Neuronal stem cell (in vitro differentiated cells): ENCODE data around the gene RBM6.

Experiments
- DNase-seq: peaks from one replicate; pipeline ENCODE4 v3.0.0-alpha.2; 2013; ENCODE audit warnings: low spot score
- H2AFZ ChIP-seq: one replicate; pipeline ENCODE4 v1.6.1; 2013; ENCODE audit warnings: mild to moderate bottlenecking, low read length, inconsistent platforms
- H2AK5ac ChIP-seq: 2 replicates; pipeline ENCODE4 v1.6.1; 2013; ENCODE audit warnings: low read depth, mild to moderate bottlenecking, inconsistent platforms, low read length, moderate library complexity, mixed read lengths
- H2BK120ac ChIP-seq: 2 replicates; pipeline ENCODE4 v1.6.1; 2013; ENCODE audit warnings: low read depth, mild to moderate bottlenecking, inconsistent platforms, low read length, moderate library complexity, mixed read lengths
- H2BK12ac ChIP-seq: one replicate; pipeline ENCODE4 v1.6.1; 2013; ENCODE audit warnings: low read length, inconsistent platforms
- H2BK15ac ChIP-seq: 2 replicates; pipeline ENCODE4 v1.6.1; 2013; ENCODE audit warnings: mild to moderate bottlenecking, low read length, inconsistent platforms, mixed read lengths
- H2BK5ac ChIP-seq: one replicate; pipeline ENCODE4 v1.6.1; 2013; ENCODE audit warnings: inconsistent platforms, mild to moderate bottlenecking, low read length, moderate library complexity
- H3K14ac ChIP-seq: one replicate; pipeline ENCODE4 v1.6.1; 2013; ENCODE audit warnings: low read length, inconsistent platforms
- H3K18ac ChIP-seq: 2 replicates; pipeline ENCODE4 v1.6.1; 2013; ENCODE audit warnings: low read length, inconsistent platforms
- H3K23ac ChIP-seq: 2 replicates; pipeline ENCODE4 v1.6.1; 2013; ENCODE audit warnings: low read depth, mild to moderate bottlenecking, mixed read lengths, low read length, inconsistent platforms; ENCODE audit not compliant: poor library complexity
- H3K27ac ChIP-seq: replicated peaks from 3 replicates; pipeline ENCODE4 v1.5.1; 2013; ENCODE audit warnings: low read length, inconsistent platforms
- H3K27me3 ChIP-seq, 3 experiments: 2 replicates each; pipeline ENCODE4 v1.6.1; 2013; ENCODE audit warnings: low read length in 3 of 3, mild to moderate bottlenecking in 2 of 3, inconsistent platforms in 1 of 3, low read depth in 1 of 3, mixed read lengths in 1 of 3, moderate library complexity in 1 of 3; ENCODE audit not compliant: control insufficient read depth in 3 of 3, insufficient read depth in 3 of 3
- H3K36me3 ChIP-seq, 2 donors: replicated peaks in 1 of 2; 2 replicates each; pipeline ENCODE4 v1.6.1; 2013; ENCODE audit warnings: low read length in 2 of 2; ENCODE audit not compliant: control insufficient read depth in 2 of 2, insufficient read depth in 2 of 2
- H3K4ac ChIP-seq: 2 replicates; pipeline ENCODE4 v1.6.1; 2013; ENCODE audit warnings: inconsistent platforms, mild to moderate bottlenecking, low read length, moderate library complexity
- H3K4me1 ChIP-seq, 2 donors: 1 replicate in 1 of 2; 2 replicates in 1 of 2; pipeline ENCODE4 v1.6.1; 2013; ENCODE audit warnings: low read length in 2 of 2, low read depth in 1 of 2; ENCODE audit not compliant: control insufficient read depth in 2 of 2, insufficient read depth in 1 of 2
- H3K4me2 ChIP-seq: one replicate; pipeline ENCODE4 v1.6.1; 2013; ENCODE audit warnings: mild to moderate bottlenecking, low read length, inconsistent platforms; ENCODE audit not compliant: insufficient read depth, poor library complexity, severe bottlenecking
- H3K4me3 ChIP-seq, 2 donors: 2 replicates each; pipeline ENCODE4 v1.5.1; 2013; ENCODE audit warnings: low read length in 2 of 2, mild to moderate bottlenecking in 2 of 2, inconsistent platforms in 1 of 2, moderate library complexity in 1 of 2
- H3K79me1 ChIP-seq: one replicate; pipeline ENCODE4 v1.6.1; 2013; ENCODE audit warnings: low read depth, mild to moderate bottlenecking, inconsistent platforms, low read length, moderate library complexity
- H3K9ac ChIP-seq: one replicate; pipeline ENCODE4 v1.6.1; 2013; ENCODE audit warnings: mild to moderate bottlenecking, low read depth, low read length, inconsistent platforms; ENCODE audit not compliant: poor library complexity
- H3K9me3 ChIP-seq, 2 donors: replicated peaks in 1 of 2; 2 replicates each; pipeline versions ENCODE3 to v1.6.1; 2013; ENCODE audit warnings: low read length in 2 of 2, mild to moderate bottlenecking in 2 of 2, inconsistent platforms in 1 of 2, low read depth in 1 of 2, mixed read lengths in 1 of 2, moderate library complexity in 1 of 2; ENCODE audit not compliant: control insufficient read depth in 2 of 2, insufficient read depth in 1 of 2
- H4K8ac ChIP-seq: one replicate; pipeline ENCODE4 v1.6.1; 2013; ENCODE audit warnings: low read depth, mild to moderate bottlenecking, inconsistent platforms, low read length, moderate library complexity
- H4K91ac ChIP-seq: one replicate; pipeline ENCODE4 v1.6.1; 2013; ENCODE audit warnings: low read length, low read depth, mild to moderate bottlenecking, inconsistent platforms; ENCODE audit not compliant: poor library complexity
- WGBS, 2 donors: extraction: QIAGEN DNeasy Blood & Tissue Kit; methylation state at CpG; one replicate each; pipeline ENCODE4 v1.1.7; 2013; ENCODE audit warnings: missing lambda C conversion rate in 2 of 2, mixed read lengths in 1 of 2; ENCODE audit not compliant: insufficient read length in 2 of 2, insufficient replicate concordance in 1 of 2; ENCODE audit errors: extremely low coverage in 2 of 2; 5-methylcytosine and 5-hydroxymethylcytosine counted together

The RBM6 gene

DNA sequence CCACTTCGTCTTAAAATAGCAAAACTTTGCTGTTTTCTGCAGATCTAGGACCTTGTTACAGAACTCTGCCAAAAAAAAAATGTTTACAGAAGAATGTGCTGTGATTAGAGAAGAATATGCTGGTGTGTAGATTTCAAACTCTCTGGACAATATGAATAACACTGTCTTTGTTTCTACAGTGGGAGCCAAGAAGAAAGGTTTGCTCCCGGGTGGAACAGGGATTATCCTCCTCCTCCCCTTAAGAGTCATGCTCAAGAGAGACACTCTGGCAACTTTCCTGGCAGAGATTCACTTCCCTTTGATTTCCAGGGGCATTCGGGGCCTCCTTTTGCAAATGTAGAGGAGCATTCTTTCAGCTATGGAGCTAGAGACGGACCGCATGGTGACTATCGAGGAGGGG is 27.3 kb downstream of the RBM6 start:
- Histone ChIP-seq H3K9me3 (no peaks in the 10 kb centered on the region), H3K4ac (no peak overlapping the region), H2BK5ac (no peak overlapping the region), H3K4me3 (no peak overlapping the region), H4K91ac (no peak overlapping the region), H3K27me3 (no peaks in the 10 kb centered on the region), H3K9ac (no peak overlapping the region), H2BK12ac (no peak overlapping the region), H2AK5ac (no peak overlapping the region), H3K27ac (no peak overlapping the region), H3K18ac (no peak overlapping the region), H3K4me2 (no peak overlapping the region), H2BK120ac (no peak overlapping the region), H3K36me3 (peaks cover 4 to 81% of the 10 kb centered on the region in 2 donors), H3K79me1 (no peaks in the 10 kb centered on the region), H2BK15ac (no peak overlapping the region), H3K23ac (no peak overlapping the region), H2AFZ (no peak overlapping the region), H4K8ac (no peak overlapping the region), H3K14ac (no peak overlapping the region), H3K4me1 (peaks cover 0 to 2% of the 10 kb centered on the region in 2 donors)
- DNase-seq, result no peak
- WGBS, 2 donors, result no CpG with 5 or more reads among the region's 6 CpGs

DNA sequence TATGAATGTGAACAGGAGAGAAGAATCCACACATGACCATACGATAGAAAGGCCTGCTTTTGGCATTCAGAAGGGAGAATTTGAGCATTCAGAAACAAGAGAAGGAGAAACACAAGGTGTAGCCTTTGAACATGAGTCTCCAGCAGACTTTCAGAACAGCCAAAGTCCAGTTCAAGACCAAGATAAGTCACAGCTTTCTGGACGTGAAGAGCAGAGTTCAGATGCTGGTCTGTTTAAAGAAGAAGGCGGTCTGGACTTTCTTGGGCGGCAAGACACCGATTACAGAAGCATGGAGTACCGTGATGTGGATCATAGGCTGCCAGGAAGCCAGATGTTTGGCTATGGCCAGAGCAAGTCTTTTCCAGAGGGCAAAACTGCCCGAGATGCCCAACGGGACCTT is 28.4 kb downstream of the RBM6 start:
- H3K14ac ChIP-seq, result no peak overlapping the region
- H3K27me3 ChIP-seq, result no peaks in the 10 kb centered on the region
- H3K9ac ChIP-seq, result no peak overlapping the region
- no peak overlapping the region for H2BK12ac ChIP-seq
- no peak overlapping the region for H2BK120ac ChIP-seq
- H3K4me1 ChIP-seq, result peaks cover 0 to 2% of the 10 kb centered on the region in 2 donors
- H3K4ac ChIP-seq, result no peak overlapping the region
- H2AFZ ChIP-seq, result no peak overlapping the region
- no peak overlapping the region for H3K18ac ChIP-seq
- no peak overlapping the region for H3K27ac ChIP-seq
- no peak for DNase-seq
- no peak overlapping the region for H3K4me2 ChIP-seq
- no peaks in the 10 kb centered on the region for H3K9me3 ChIP-seq
- H2AK5ac ChIP-seq, result no peak overlapping the region
- H3K23ac ChIP-seq, result no peak overlapping the region
- WGBS, 2 donors, result no CpG with 5 or more reads among the region's 8 CpGs
- H4K91ac ChIP-seq, result no peak overlapping the region
- H3K4me3 ChIP-seq, result no peak overlapping the region
- H2BK15ac ChIP-seq, result no peak overlapping the region
- H3K36me3 ChIP-seq, result peaks cover 8 to 84% of the 10 kb centered on the region in 2 donors
- no peaks in the 10 kb centered on the region for H3K79me1 ChIP-seq
- H4K8ac ChIP-seq, result no peak overlapping the region
- no peak overlapping the region for H2BK5ac ChIP-seq

DNA sequence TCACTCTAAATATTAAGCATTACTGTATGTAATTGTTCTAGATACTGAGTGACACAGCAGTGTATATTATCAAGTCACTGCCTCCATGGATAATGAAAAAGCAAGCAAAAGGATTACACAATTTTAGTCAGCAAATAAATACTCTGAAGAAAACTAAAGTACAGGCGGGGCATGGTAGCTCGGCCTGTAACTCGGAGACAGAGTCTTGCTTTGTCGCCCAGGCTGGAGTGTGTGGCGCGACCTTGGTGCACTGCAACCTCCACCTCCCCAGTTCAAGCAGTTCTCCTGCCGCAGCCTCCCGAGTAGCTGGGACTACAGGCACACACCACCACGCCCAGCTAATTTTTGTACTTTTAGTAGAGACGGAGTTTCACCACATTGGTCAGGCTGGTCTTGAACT is 32.7 kb downstream of the RBM6 start:
- Histone ChIP-seq H3K36me3 (peaks cover 8 to 70% of the 10 kb centered on the region in 2 donors), H3K14ac (no peak overlapping the region), H2AK5ac (no peak overlapping the region), H3K79me1 (no peaks in the 10 kb centered on the region), H4K91ac (no peak overlapping the region), H3K27ac (no peak overlapping the region), H3K4ac (no peak overlapping the region), H3K27me3 (no peaks in the 10 kb centered on the region), H3K23ac (no peak overlapping the region), H2BK15ac (no peak overlapping the region), H2BK5ac (no peak overlapping the region), H3K18ac (no peak overlapping the region), H3K9ac (no peak overlapping the region), H4K8ac (no peak overlapping the region), H2BK12ac (no peak overlapping the region), H2AFZ (no peak overlapping the region), H3K4me2 (no peak overlapping the region), H3K9me3 (no peaks in the 10 kb centered on the region), H3K4me1 (peaks cover 2 to 9% of the 10 kb centered on the region in 2 donors), H2BK120ac (no peak overlapping the region), H3K4me3 (no peak overlapping the region)
- DNase-seq, result no peak
- WGBS, 2 donors, result no CpG with 5 or more reads among the region's 10 CpGs

DNA sequence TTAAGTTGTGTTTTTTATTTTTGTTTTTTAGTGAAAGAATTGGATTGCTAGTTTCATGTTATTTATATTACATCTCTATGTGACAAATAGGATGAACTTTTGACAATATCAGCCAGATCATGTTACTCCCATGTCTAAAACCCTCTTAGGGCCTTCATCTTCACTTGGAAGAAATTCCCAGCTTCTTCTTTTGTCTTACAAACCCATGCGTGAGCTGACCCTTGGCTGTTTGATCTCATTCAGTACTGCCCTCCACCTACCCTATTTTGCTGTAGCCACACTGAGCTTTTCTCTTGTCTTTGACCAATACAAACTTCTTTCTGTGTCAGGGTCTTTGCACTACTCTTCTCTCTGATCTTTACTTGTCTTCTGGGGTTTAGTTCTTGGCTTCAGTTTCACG is 37.0 kb downstream of the RBM6 start:
- H3K36me3 ChIP-seq, result peaks cover 4 to 66% of the 10 kb centered on the region in 2 donors

More for the DNA sequence above, 37.0 kb downstream of the RBM6 start:
- H3K14ac ChIP-seq, result no peak overlapping the region
- H2BK15ac ChIP-seq, result no peak overlapping the region
- H3K4ac ChIP-seq, result no peak overlapping the region
- WGBS, 2 donors, result no CpG with 5 or more reads among the region's 2 CpGs
- no peak overlapping the region for H3K4me2 ChIP-seq
- no peaks in the 10 kb centered on the region for H3K27me3 ChIP-seq
- H2AFZ ChIP-seq, result no peak overlapping the region
- H3K4me3 ChIP-seq, result no peak overlapping the region
- no peak overlapping the region for H3K9ac ChIP-seq
- no peak overlapping the region for H2AK5ac ChIP-seq
- no peak overlapping the region for H3K23ac ChIP-seq
- no peaks in the 10 kb centered on the region for H3K79me1 ChIP-seq
- H2BK5ac ChIP-seq, result no peak overlapping the region
- no peak overlapping the region for H3K27ac ChIP-seq
- no peak overlapping the region for H4K91ac ChIP-seq
- no peak overlapping the region for H2BK120ac ChIP-seq
- no peak overlapping the region for H2BK12ac ChIP-seq
- no peaks in the 10 kb centered on the region for H3K9me3 ChIP-seq
- DNase-seq, result no peak
- H4K8ac ChIP-seq, result no peak overlapping the region
- H3K18ac ChIP-seq, result no peak overlapping the region
- H3K4me1 ChIP-seq, result peaks cover 2 to 9% of the 10 kb centered on the region in 2 donors
